HEK293 (cell line): ENCODE results near the gene PMVK.

Experiments used
- BCL11B ChIP-seq: fragments of 450-650 bp; formaldehyde crosslinking; IDR thresholded peaks from 2 replicates; pipeline ENCODE4 v1.5.1; 2016; ENCODE audit warnings: low read depth, missing biosample characterization, missing genetic modification characterization
- GLI4 ChIP-seq: fragments of 450-650 bp; formaldehyde crosslinking; IDR thresholded peaks from 2 replicates; pipeline ENCODE4 v1.5.1; 2016; ENCODE audit warnings: missing biosample characterization, missing genetic modification characterization
- HOXA7 ChIP-seq: sonication (generic); formaldehyde crosslinking; IDR thresholded peaks from 2 replicates; pipeline ENCODE4 v1.8.1; 2022; ENCODE audit warnings: missing genetic modification reagents, borderline replicate concordance
- REPIN1 ChIP-seq: fragments of 450-650 bp; formaldehyde crosslinking; IDR thresholded peaks from 2 replicates; pipeline ENCODE4 v1.5.1; 2017; ENCODE audit warnings: missing biosample characterization, missing genetic modification characterization, low read depth
- SCRT2 ChIP-seq: fragments of 450-650 bp; formaldehyde crosslinking; IDR thresholded peaks from 2 replicates; pipeline ENCODE4 v1.5.1; 2016; ENCODE audit warnings: missing biosample characterization, missing genetic modification characterization
- TRIM28 ChIP-seq: IDR thresholded peaks from 2 replicates; pipeline ENCODE4 v1.6.1; 2011; ENCODE audit warnings: low read length, control low read depth, borderline replicate concordance
- ZBTB20 ChIP-seq: fragments of 450-650 bp; formaldehyde crosslinking; IDR thresholded peaks from 2 replicates; pipeline ENCODE4 v1.5.1; 2016; ENCODE audit warnings: missing biosample characterization, missing genetic modification characterization
- ZBTB7A ChIP-seq: fragments of 450-650 bp; formaldehyde crosslinking; IDR thresholded peaks from 2 replicates; pipeline ENCODE4 v1.5.1; 2016; ENCODE audit warnings: low read depth, missing biosample characterization, missing genetic modification characterization
- ZBTB8A ChIP-seq: fragments of 450-650 bp; formaldehyde crosslinking; IDR thresholded peaks from 2 replicates; pipeline ENCODE4 v1.5.1; 2016; ENCODE audit warnings: missing biosample characterization, missing genetic modification characterization
- ZFP37 ChIP-seq: fragments of 450-650 bp; formaldehyde crosslinking; IDR thresholded peaks from 2 replicates; pipeline ENCODE4 v1.5.1; 2016; ENCODE audit warnings: missing biosample characterization, missing genetic modification characterization
- ZFP69B ChIP-seq: fragments of 450-650 bp; formaldehyde crosslinking; IDR thresholded peaks from 2 replicates; pipeline ENCODE4 v1.5.1; 2016; ENCODE audit warnings: missing biosample characterization, missing genetic modification characterization
- ZNF112 ChIP-seq: fragments of 450-650 bp; formaldehyde crosslinking; IDR thresholded peaks from 2 replicates; pipeline ENCODE4 v1.5.0; 2017; ENCODE audit warnings: missing biosample characterization, missing genetic modification characterization
- ZNF157 ChIP-seq: fragments of 450-650 bp; formaldehyde crosslinking; IDR thresholded peaks from 2 replicates; pipeline ENCODE4 v1.5.1; 2016; ENCODE audit warnings: missing biosample characterization, missing genetic modification characterization
- ZNF175 ChIP-seq: fragments of 450-650 bp; formaldehyde crosslinking; IDR thresholded peaks from 2 replicates; pipeline ENCODE4 v1.5.1; 2016; ENCODE audit warnings: missing biosample characterization, missing genetic modification characterization
- ZNF221 ChIP-seq: fragments of 450-650 bp; formaldehyde crosslinking; IDR thresholded peaks from 2 replicates; pipeline ENCODE4 v1.5.1; 2017; ENCODE audit warnings: missing biosample characterization, missing genetic modification characterization, borderline replicate concordance
- ZNF23 ChIP-seq: fragments of 450-650 bp; formaldehyde crosslinking; IDR thresholded peaks from 2 replicates; pipeline ENCODE4 v1.5.1; 2016; ENCODE audit warnings: missing biosample characterization, missing genetic modification characterization, borderline replicate concordance
- ZNF324 ChIP-seq: fragments of 450-650 bp; formaldehyde crosslinking; IDR thresholded peaks from 2 replicates; pipeline ENCODE4 v1.5.1; 2016; ENCODE audit warnings: missing biosample characterization, missing genetic modification characterization
- ZNF341 ChIP-seq: fragments of 450-650 bp; formaldehyde crosslinking; IDR thresholded peaks from 2 replicates; pipeline ENCODE4; 2016; ENCODE audit warnings: low read depth, missing biosample characterization, missing genetic modification characterization
- ZNF366 ChIP-seq: fragments of 450-650 bp; formaldehyde crosslinking; conservative IDR thresholded peaks from 2 replicates; pipeline ENCODE4 v1.5.1; 2016; ENCODE audit warnings: missing biosample characterization, missing genetic modification characterization
- ZNF394 ChIP-seq: fragments of 450-650 bp; formaldehyde crosslinking; IDR thresholded peaks from 2 replicates; pipeline ENCODE4 v1.5.1; 2016; ENCODE audit warnings: missing biosample characterization, missing genetic modification characterization, mild to moderate bottlenecking, moderate library complexity, borderline replicate concordance
- ZNF518A ChIP-seq: fragments of 450-650 bp; formaldehyde crosslinking; conservative IDR thresholded peaks from 2 replicates; pipeline ENCODE4 v1.5.1; 2016; ENCODE audit warnings: low read depth, missing biosample characterization, missing genetic modification characterization
- ZNF555 ChIP-seq: fragments of 450-650 bp; formaldehyde crosslinking; conservative IDR thresholded peaks from 2 replicates; pipeline ENCODE4 v1.5.1; 2017; ENCODE audit warnings: missing biosample characterization, mild to moderate bottlenecking, missing genetic modification characterization, inconsistent platforms
- ZNF561 ChIP-seq: fragments of 450-650 bp; IDR thresholded peaks from 2 replicates; pipeline ENCODE4 v1.5.1; 2018; ENCODE audit warnings: missing biosample characterization, missing genetic modification characterization, borderline replicate concordance
- ZNF621 ChIP-seq: fragments of 450-650 bp; formaldehyde crosslinking; IDR thresholded peaks from 2 replicates; pipeline ENCODE4 v1.5.1; 2017; ENCODE audit warnings: missing biosample characterization, missing genetic modification characterization
- ZNF785 ChIP-seq: fragments of 450-650 bp; formaldehyde crosslinking; IDR thresholded peaks from 2 replicates; pipeline ENCODE4 v1.5.1; 2016; ENCODE audit warnings: missing biosample characterization, missing genetic modification characterization
- ZSCAN18 ChIP-seq: fragments of 450-650 bp; formaldehyde crosslinking; IDR thresholded peaks from 2 replicates; pipeline ENCODE4 v1.5.1; 2016; ENCODE audit warnings: missing biosample characterization, missing genetic modification characterization
- TF ChIP-seq, protein P1 (sequence below): fragments of 450-650 bp; formaldehyde crosslinking; IDR thresholded peaks from 2 replicates; pipeline ENCODE4 v1.5.1; 2016; ENCODE audit warnings: missing biosample characterization, missing genetic modification characterization
- TF ChIP-seq, protein P2 (sequence below): fragments of 450-650 bp; formaldehyde crosslinking; IDR thresholded peaks from 2 replicates; pipeline ENCODE4 v1.5.1; 2016; ENCODE audit warnings: missing biosample characterization, missing genetic modification characterization, low read depth

PMVK gene

GRCh38 chr1:154937085-154937987 lies 817 bp upstream of the PMVK start (continued):
- TF ChIP-seq, protein P1, sequence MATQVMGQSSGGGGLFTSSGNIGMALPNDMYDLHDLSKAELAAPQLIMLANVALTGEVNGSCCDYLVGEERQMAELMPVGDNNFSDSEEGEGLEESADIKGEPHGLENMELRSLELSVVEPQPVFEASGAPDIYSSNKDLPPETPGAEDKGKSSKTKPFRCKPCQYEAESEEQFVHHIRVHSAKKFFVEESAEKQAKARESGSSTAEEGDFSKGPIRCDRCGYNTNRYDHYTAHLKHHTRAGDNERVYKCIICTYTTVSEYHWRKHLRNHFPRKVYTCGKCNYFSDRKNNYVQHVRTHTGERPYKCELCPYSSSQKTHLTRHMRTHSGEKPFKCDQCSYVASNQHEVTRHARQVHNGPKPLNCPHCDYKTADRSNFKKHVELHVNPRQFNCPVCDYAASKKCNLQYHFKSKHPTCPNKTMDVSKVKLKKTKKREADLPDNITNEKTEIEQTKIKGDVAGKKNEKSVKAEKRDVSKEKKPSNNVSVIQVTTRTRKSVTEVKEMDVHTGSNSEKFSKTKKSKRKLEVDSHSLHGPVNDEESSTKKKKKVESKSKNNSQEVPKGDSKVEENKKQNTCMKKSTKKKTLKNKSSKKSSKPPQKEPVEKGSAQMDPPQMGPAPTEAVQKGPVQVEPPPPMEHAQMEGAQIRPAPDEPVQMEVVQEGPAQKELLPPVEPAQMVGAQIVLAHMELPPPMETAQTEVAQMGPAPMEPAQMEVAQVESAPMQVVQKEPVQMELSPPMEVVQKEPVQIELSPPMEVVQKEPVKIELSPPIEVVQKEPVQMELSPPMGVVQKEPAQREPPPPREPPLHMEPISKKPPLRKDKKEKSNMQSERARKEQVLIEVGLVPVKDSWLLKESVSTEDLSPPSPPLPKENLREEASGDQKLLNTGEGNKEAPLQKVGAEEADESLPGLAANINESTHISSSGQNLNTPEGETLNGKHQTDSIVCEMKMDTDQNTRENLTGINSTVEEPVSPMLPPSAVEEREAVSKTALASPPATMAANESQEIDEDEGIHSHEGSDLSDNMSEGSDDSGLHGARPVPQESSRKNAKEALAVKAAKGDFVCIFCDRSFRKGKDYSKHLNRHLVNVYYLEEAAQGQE (tag by site-specific recombination) = no peak
- TF ChIP-seq SCRT2 (tag by site-specific recombination) = no peak
- TF ChIP-seq ZNF157 (tag by site-specific recombination) = no peak
- no peak for TF ChIP-seq ZNF341 (tag by site-specific recombination)
- TF ChIP-seq ZFP69B (tag by site-specific recombination) = no peak
- peak; percentile 75 for TF ChIP-seq ZNF366 (tag by site-specific recombination)
- TF ChIP-seq ZNF555 (tag by site-specific recombination) = no peak
- TF ChIP-seq ZBTB20 = no peak
- TF ChIP-seq ZNF23 = no peak
- no peak for TF ChIP-seq HOXA7 (CRISPR knock-in tag)
- no peak for TF ChIP-seq ZNF112 (tag by site-specific recombination)
- peak; percentile 70; the same call in 1 of the 2 replicates for TF ChIP-seq ZSCAN18 (tag by site-specific recombination)
- no peak for TF ChIP-seq ZNF785 (tag by site-specific recombination)
- no peak; the same call in 1 of the 2 replicates for TF ChIP-seq ZNF324
- TF ChIP-seq, protein P2, sequence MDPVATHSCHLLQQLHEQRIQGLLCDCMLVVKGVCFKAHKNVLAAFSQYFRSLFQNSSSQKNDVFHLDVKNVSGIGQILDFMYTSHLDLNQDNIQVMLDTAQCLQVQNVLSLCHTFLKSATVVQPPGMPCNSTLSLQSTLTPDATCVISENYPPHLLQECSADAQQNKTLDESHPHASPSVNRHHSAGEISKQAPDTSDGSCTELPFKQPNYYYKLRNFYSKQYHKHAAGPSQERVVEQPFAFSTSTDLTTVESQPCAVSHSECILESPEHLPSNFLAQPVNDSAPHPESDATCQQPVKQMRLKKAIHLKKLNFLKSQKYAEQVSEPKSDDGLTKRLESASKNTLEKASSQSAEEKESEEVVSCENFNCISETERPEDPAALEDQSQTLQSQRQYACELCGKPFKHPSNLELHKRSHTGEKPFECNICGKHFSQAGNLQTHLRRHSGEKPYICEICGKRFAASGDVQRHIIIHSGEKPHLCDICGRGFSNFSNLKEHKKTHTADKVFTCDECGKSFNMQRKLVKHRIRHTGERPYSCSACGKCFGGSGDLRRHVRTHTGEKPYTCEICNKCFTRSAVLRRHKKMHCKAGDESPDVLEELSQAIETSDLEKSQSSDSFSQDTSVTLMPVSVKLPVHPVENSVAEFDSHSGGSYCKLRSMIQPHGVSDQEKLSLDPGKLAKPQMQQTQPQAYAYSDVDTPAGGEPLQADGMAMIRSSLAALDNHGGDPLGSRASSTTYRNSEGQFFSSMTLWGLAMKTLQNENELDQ (tag by site-specific recombination) = no peak
- TF ChIP-seq ZBTB7A (tag by site-specific recombination) = no peak
- TF ChIP-seq REPIN1 = no peak
- no peak for TF ChIP-seq ZBTB8A (tag by site-specific recombination)
- TF ChIP-seq BCL11B = no peak
- TF ChIP-seq TRIM28 = no peak
- TF ChIP-seq ZNF394 (tag by site-specific recombination) = no peak
- TF ChIP-seq ZNF221 = no peak
- peak; percentile 41 for TF ChIP-seq ZNF518A (tag by site-specific recombination)
- TF ChIP-seq ZNF621 (tag by site-specific recombination) = no peak
- TF ChIP-seq ZNF175 = no peak
- no peak for TF ChIP-seq GLI4 (tag by site-specific recombination)
- peak; percentile 29; the same call in 1 of the 2 replicates for TF ChIP-seq ZNF561 (tag by site-specific recombination)
- no peak for TF ChIP-seq ZFP37 (tag by site-specific recombination)
